GM12873 (cell line): ENCODE data around the gene HHATL.

Source experiments
- CTCF ChIP-seq: IDR thresholded peaks from 2 replicates; pipeline ENCODE4 v1.5.1; 2012; ENCODE audit warnings: low read depth, mild to moderate bottlenecking, moderate library complexity, low read length, control low read depth; ENCODE audit not compliant: insufficient read depth; ENCODE audit errors: missing control alignments

Gene HHATL

GRCh38 chr3:42668413-42668760 is 34.2 kb downstream of the HHATL start:
- TF ChIP-seq CTCF = no peak

- TF ChIP-seq CTCF = no peak
Observed at GRCh38 chr3:42667523-42668412, 34.8 kb downstream of the HHATL start.

- no peak for TF ChIP-seq CTCF
Observed at GRCh38 chr3:42667096-42667522, 35.5 kb downstream of the HHATL start.

GRCh38 chr3:42666577-42666998 is 36.0 kb downstream of the HHATL start:
- TF ChIP-seq CTCF = no peak

- TF ChIP-seq CTCF = no peak
Observed at GRCh38 chr3:42666022-42666421, 36.6 kb downstream of the HHATL start.

GRCh38 chr3:42665050-42665878 is 37.3 kb downstream of the HHATL start:
- TF ChIP-seq CTCF = no peak

- no peak for TF ChIP-seq CTCF
Observed at GRCh38 chr3:42664438-42664803, 38.2 kb downstream of the HHATL start.
